Skeletal muscle tissue (tissue), 4 donors: Measurements from ENCODE around the gene VPREB1. TPM values are rescaled to one million over a fixed set of nuclear protein-coding genes. Genes with fewer than 3 reads are reported as not detected.
"Not testable (repeated sequence)": the region's sequence is repeated elsewhere in the genome, so short reads cannot be mapped to it uniquely, and the experiment has no call there.

Experiments
- H3K27ac ChIP-seq: one replicate; pipeline ENCODE4 v1.7.0; 2013; ENCODE audit warnings: mild to moderate bottlenecking, low read depth, low read length, inconsistent platforms
- H3K27me3 ChIP-seq, 3 donors: one replicate each; pipeline ENCODE4 v1.7.0; 2013; ENCODE audit warnings: low read length in 3 of 3; ENCODE audit not compliant: control insufficient read depth in 3 of 3, insufficient read depth in 3 of 3
- H3K36me3 ChIP-seq, 3 donors: one replicate each; pipeline ENCODE4 v1.7.0; 2013; ENCODE audit warnings: low read length in 3 of 3; ENCODE audit not compliant: control insufficient read depth in 3 of 3, insufficient read depth in 3 of 3
- H3K4me1 ChIP-seq, 3 donors: one replicate each; pipeline ENCODE4 v1.7.0; 2013; ENCODE audit warnings: low read length in 3 of 3, mild to moderate bottlenecking in 3 of 3; ENCODE audit not compliant: control insufficient read depth in 3 of 3, insufficient read depth in 3 of 3
- H3K4me3 ChIP-seq, 3 donors: one replicate each; pipeline ENCODE4 v1.7.0; 2013; ENCODE audit warnings: low read length in 3 of 3
- H3K9ac ChIP-seq, 3 donors: one replicate each; pipeline ENCODE4 v1.7.0; 2013; ENCODE audit warnings: low read length in 3 of 3, mild to moderate bottlenecking in 3 of 3, moderate library complexity in 2 of 3, low read depth in 1 of 3
- H3K9me3 ChIP-seq, 3 donors: one replicate each; pipeline ENCODE4 v1.7.0; 2013; ENCODE audit warnings: low read length in 3 of 3; ENCODE audit not compliant: control insufficient read depth in 3 of 3
- total RNA-seq: library from RNA; depleted of rRNA; stranded (reverse); fragments of >200 nt; gene quantifications from one replicate; pipeline ENCODE4 v1.2.3, GENCODE V29; 2014
- donor health status: Osteomylitis.

The VPREB1 gene
- total RNA-seq, 1 donor from 2014 or later: not detected

- H3K9me3 ChIP-seq: no peaks in the 10 kb centered on the region
- no peak overlapping the region for H3K27ac ChIP-seq
- no peaks in the 10 kb centered on the region for H3K36me3 ChIP-seq
- H3K27me3 ChIP-seq: peaks cover 7 to 18% (median 15%) of the 10 kb centered on the region in 3 donors
- no peak overlapping the region for H3K9ac ChIP-seq
- H3K4me1 ChIP-seq: no peaks in the 10 kb centered on the region
- H3K4me3 ChIP-seq: no peak overlapping the region
These were observed 29.7 kb upstream of the VPREB1 start for GRCh38 chr22:22214819-22215329.

GRCh38 chr22:22215659-22216449, 28.7 kb upstream of the VPREB1 start:
- no peaks in the 10 kb centered on the region for H3K9me3 ChIP-seq
- H3K9ac ChIP-seq: no peak overlapping the region
- H3K4me1 ChIP-seq: no peaks in the 10 kb centered on the region
- H3K36me3 ChIP-seq: no peaks in the 10 kb centered on the region
- no peak overlapping the region for H3K4me3 ChIP-seq
- H3K27ac ChIP-seq: no peak overlapping the region
- H3K27me3 ChIP-seq: peaks cover 7 to 15% (median 13%) of the 10 kb centered on the region in 3 donors

GRCh38 chr22:22216450-22216959, 28.1 kb upstream of the VPREB1 start:
- H3K27me3 ChIP-seq: peaks cover 3 to 8% (median 7%) of the 10 kb centered on the region in 3 donors
- no peak overlapping the region for H3K27ac ChIP-seq
- no peak overlapping the region for H3K4me3 ChIP-seq
- H3K4me1 ChIP-seq: no peaks in the 10 kb centered on the region
- H3K36me3 ChIP-seq: no peaks in the 10 kb centered on the region
- no peak overlapping the region for H3K9ac ChIP-seq
- H3K9me3 ChIP-seq: no peaks in the 10 kb centered on the region

GRCh38 chr22:22218302-22218701, 26.3 kb upstream of the VPREB1 start:
- H3K27me3 ChIP-seq: peaks cover 0 to 6% (median 3%) of the 10 kb centered on the region in 3 donors
- no peaks in the 10 kb centered on the region for H3K9me3 ChIP-seq
- no peak overlapping the region for H3K4me3 ChIP-seq
- no peaks in the 10 kb centered on the region for H3K36me3 ChIP-seq
- no peak overlapping the region for H3K27ac ChIP-seq
- H3K9ac ChIP-seq: no peak overlapping the region
- H3K4me1 ChIP-seq: no peaks in the 10 kb centered on the region

- no peak overlapping the region for H3K4me3 ChIP-seq
- peaks cover 0 to 6% (median 2%) of the 10 kb centered on the region in 3 donors for H3K27me3 ChIP-seq
- no peak overlapping the region for H3K9ac ChIP-seq
- no peaks in the 10 kb centered on the region for H3K36me3 ChIP-seq
- H3K27ac ChIP-seq: no peak overlapping the region
- no peaks in the 10 kb centered on the region for H3K4me1 ChIP-seq
- H3K9me3 ChIP-seq: no peaks in the 10 kb centered on the region
These were observed 25.2 kb upstream of the VPREB1 start for GRCh38 chr22:22219140-22219996.

DNA sequence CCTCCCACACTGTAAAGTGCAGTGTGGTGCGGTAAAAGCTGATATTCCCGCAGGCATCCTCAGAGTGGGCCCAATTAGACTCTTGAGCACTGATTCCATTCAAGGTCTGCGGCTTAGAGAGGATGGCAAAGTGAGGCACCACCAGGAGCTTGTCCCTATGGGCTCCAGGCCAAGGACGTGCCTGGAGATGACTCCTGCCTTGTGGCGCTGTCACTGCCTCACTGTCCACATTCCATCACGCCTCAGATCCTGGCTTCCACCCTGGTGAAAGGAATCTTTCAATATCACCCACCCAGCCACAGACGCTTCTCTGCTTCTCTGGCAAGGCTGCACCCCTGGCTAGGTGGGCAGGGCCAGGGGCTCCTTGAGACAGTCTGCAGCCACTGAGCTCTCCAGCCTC, 23.5 kb upstream of the VPREB1 start:
- not testable (repeated sequence) for H3K4me3 ChIP-seq, H3K9me3 ChIP-seq, H3K9ac ChIP-seq, H3K27me3 ChIP-seq, H3K27ac ChIP-seq, H3K4me1 ChIP-seq, H3K36me3 ChIP-seq

GRCh38 chr22:22226448-22227187, 18.0 kb upstream of the VPREB1 start:
- H3K36me3 ChIP-seq: no peaks in the 10 kb centered on the region
- H3K4me1 ChIP-seq: no peaks in the 10 kb centered on the region
- no peaks in the 10 kb centered on the region for H3K9me3 ChIP-seq
- H3K27me3 ChIP-seq: peaks cover 0 to 8% (median 6%) of the 10 kb centered on the region in 3 donors
- H3K4me3 ChIP-seq: no peak overlapping the region
- no peak overlapping the region for H3K9ac ChIP-seq
- H3K27ac ChIP-seq: no peak overlapping the region

DNA sequence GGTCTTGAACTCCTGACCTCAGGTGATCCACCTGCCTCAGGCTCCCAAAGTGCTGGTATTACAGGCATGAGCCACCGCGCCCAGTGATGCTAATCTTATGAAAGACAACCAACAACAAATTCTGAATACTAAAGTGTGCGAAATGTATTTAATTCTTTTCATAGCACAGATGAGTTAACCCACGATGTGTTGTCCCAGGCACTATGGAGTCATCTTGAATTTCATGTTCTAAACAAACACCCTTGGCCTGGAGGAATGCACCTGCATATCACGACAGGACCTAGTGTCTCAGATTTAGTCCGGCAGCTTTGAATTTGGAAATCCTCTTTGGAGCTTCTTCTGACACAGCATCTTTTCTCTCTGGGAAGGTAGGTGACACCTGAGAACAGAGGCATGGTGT, 16.2 kb upstream of the VPREB1 start:
- Histone ChIP-seq H3K4me3 (no peak overlapping the region), H3K9ac (no peak overlapping the region), H3K27ac (no peak overlapping the region), H3K9me3 (no peaks in the 10 kb centered on the region), H3K27me3 (peaks cover 0 to 8% (median 6%) of the 10 kb centered on the region in 3 donors), H3K4me1 (no peaks in the 10 kb centered on the region), H3K36me3 (no peaks in the 10 kb centered on the region)

GRCh38 chr22:22228921-22229320, 15.7 kb upstream of the VPREB1 start:
- H3K27me3 ChIP-seq: peaks cover 0 to 8% (median 6%) of the 10 kb centered on the region in 3 donors
- no peaks in the 10 kb centered on the region for H3K36me3 ChIP-seq
- H3K9ac ChIP-seq: no peak overlapping the region
- no peak overlapping the region for H3K4me3 ChIP-seq
- no peaks in the 10 kb centered on the region for H3K9me3 ChIP-seq
- no peaks in the 10 kb centered on the region for H3K4me1 ChIP-seq
- no peak overlapping the region for H3K27ac ChIP-seq
